GM18498 (cell line): ENCODE measurements around the gene CYP2A7.
"Not testable (repeated sequence)": the region's sequence is repeated elsewhere in the genome, so short reads cannot be mapped to it uniquely, and the experiment has no call there.

Experiments
- ATAC-seq: cut with Tn5 transposase; IDR thresholded peaks from one replicate; pipeline ENCODE4 v1.9.1; 2021; ENCODE audit warnings: mild to moderate bottlenecking, moderate library complexity; ENCODE audit not compliant: unreplicated experiment

The CYP2A7 gene

GRCh38 chr19:40846722-40847121 is 35.3 kb downstream of the CYP2A7 start:
- not testable (repeated sequence) for ATAC-seq

GRCh38 chr19:40843653-40844052 is 38.4 kb downstream of the CYP2A7 start:
- not testable (repeated sequence) for ATAC-seq

GRCh38 chr19:40842997-40843652 is 38.9 kb downstream of the CYP2A7 start:
- not testable (repeated sequence) for ATAC-seq

- ATAC-seq, result not testable (repeated sequence)
These were observed 40.0 kb downstream of the CYP2A7 start for GRCh38 chr19:40842012-40842411.

- not testable (repeated sequence) for ATAC-seq
These were observed 43.6 kb downstream of the CYP2A7 start for GRCh38 chr19:40838477-40838876.

GRCh38 chr19:40836754-40837429 is 45.1 kb downstream of the CYP2A7 start:
- ATAC-seq, result no peak

GRCh38 chr19:40833728-40834533 is 48.1 kb downstream of the CYP2A7 start:
- ATAC-seq, result not testable (repeated sequence)

GRCh38 chr19:40832431-40832790 is 49.6 kb downstream of the CYP2A7 start:
- not testable (repeated sequence) for ATAC-seq

- no peak for ATAC-seq
These were observed 50.3 kb downstream of the CYP2A7 start for GRCh38 chr19:40831502-40832430.

GRCh38 chr19:40830741-40831140 is 51.3 kb downstream of the CYP2A7 start:
- ATAC-seq, result not testable (repeated sequence)

- ATAC-seq, result no peak
These were observed 52.8 kb downstream of the CYP2A7 start for GRCh38 chr19:40829205-40829604.

GRCh38 chr19:40827386-40828247 is 54.4 kb downstream of the CYP2A7 start:
- ATAC-seq, result no peak

GRCh38 chr19:40826699-40827385 is 55.2 kb downstream of the CYP2A7 start:
- ATAC-seq, result not testable (repeated sequence)

- ATAC-seq, result not testable (repeated sequence)
These were observed 55.7 kb downstream of the CYP2A7 start for GRCh38 chr19:40826312-40826698.

GRCh38 chr19:40825460-40826095 is 56.5 kb downstream of the CYP2A7 start:
- not testable (repeated sequence) for ATAC-seq
